MCF 10A (cell line): ENCODE measurements around the gene VSNL1. TPM values are rescaled to one million over a fixed set of nuclear protein-coding genes. Genes with fewer than 3 reads are reported as not detected.

ENCODE experiments used
- BruUV-seq: library from RNA; stranded (reverse); fragments of 400-500 nt; replicated peaks from 2 replicates; lab custom pipeline; 2021; lab: Mats Ljungman, UMichigan
- CTCF ChIA-PET: fragments of 300-600 bp; sonication (Branson Sonifier 250); formaldehyde crosslinking; extraction: SDS; loops from one replicate; lab custom pipeline; 2021; ENCODE audit warnings: antibody characterized with exemption, inconsistent platforms; lab: Yijun Ruan, JAX
- POLR2A ChIA-PET: fragments of 300-600, 350-650 bp; sonication (Branson Sonifier 250); formaldehyde crosslinking; extraction: SDS; loops from one replicate; lab custom pipeline; 2020; ENCODE audit warnings: antibody characterized with exemption, inconsistent platforms; lab: Yijun Ruan, JAX
- DNase-seq: peaks from one replicate; pipeline ENCODE4 v3.0.0-alpha.2; 2018; ENCODE audit not compliant: unreplicated experiment
- H3K27ac Mint-ChIP-seq: one replicate; pipeline ENCODE4 v1.8.0; 2022; ENCODE audit warnings: mild to moderate bottlenecking, low read depth, mixed read lengths; ENCODE audit not compliant: unreplicated experiment
- H3K27me3 Mint-ChIP-seq: one replicate; pipeline ENCODE4 v1.8.0; 2022; ENCODE audit warnings: mixed read lengths; ENCODE audit not compliant: insufficient read depth, unreplicated experiment
- H3K36me3 Mint-ChIP-seq: one replicate; pipeline ENCODE4 v1.8.0; 2022; ENCODE audit warnings: mild to moderate bottlenecking, moderate library complexity, mixed read lengths; ENCODE audit not compliant: insufficient read depth, unreplicated experiment
- H3K4me1 Mint-ChIP-seq: one replicate; pipeline ENCODE4 v1.8.0; 2022; ENCODE audit warnings: mixed read lengths; ENCODE audit not compliant: insufficient read depth, unreplicated experiment
- H3K4me3 Mint-ChIP-seq: one replicate; pipeline ENCODE4 v1.8.0; 2022; ENCODE audit warnings: mild to moderate bottlenecking, moderate library complexity, mixed read lengths; ENCODE audit not compliant: unreplicated experiment
- H3K9me3 Mint-ChIP-seq: one replicate; pipeline ENCODE4 v1.8.0; 2022; ENCODE audit warnings: mixed read lengths; ENCODE audit not compliant: unreplicated experiment
- intact Hi-C: fragments of 100-400 bp; cut with micrococcal nuclease; formaldehyde crosslinking; loops from 2 replicates; pipeline ENCODE4 v1.14.1; 2022
- total RNA-seq: library from RNA; stranded (reverse); gene quantifications from 2 replicates; pipeline ENCODE4 v1.2.3, GENCODE V29; 2022
- TF ChIP-seq, protein P1 (sequence below): fragments of 200-600 bp; IDR thresholded peaks from one replicate; pipeline ENCODE4 v1.8.0; 2022; ENCODE audit warnings: antibody characterized with exemption, mild to moderate bottlenecking; ENCODE audit not compliant: unreplicated experiment

Gene VSNL1
- total RNA-seq, 1 experiment from 2014 or later = 2.4 TPM

DNA sequence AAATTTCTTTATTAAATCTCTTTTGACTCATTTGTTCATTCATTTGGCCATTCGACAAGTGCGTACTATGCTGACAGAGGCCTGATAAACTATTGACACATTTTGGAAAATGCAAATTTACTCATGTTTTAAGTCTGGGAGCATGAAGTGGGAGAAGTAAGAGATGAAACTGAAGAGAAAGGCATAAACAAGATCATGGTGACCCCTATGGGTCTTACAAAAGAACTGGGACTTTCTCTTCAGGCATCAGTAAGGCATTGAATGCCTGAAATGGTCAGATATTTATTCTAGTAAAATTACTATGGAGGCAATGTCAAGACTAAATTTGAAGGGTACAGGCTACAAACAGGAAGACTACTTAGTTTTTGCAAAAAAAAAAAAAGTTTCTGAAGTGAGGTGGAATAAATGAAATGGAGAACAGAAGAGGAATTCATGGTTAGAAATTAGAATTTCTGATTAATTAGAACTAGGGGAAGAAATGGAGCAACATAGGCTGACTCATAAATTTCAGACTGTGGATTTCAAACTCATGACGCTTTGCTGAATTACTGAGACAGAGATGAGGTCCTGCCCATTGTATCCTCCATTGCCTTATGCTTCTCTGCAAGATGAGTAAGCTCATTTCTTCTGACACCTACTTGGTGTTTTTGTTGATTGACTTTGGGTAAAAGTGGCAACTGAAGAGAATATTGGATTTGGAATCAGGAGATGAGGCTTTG lies 32.7 kb downstream of the VSNL1 start:
- H3K36me3 Mint-ChIP-seq = no peaks in the 10 kb centered on the region
- H3K27me3 Mint-ChIP-seq = no peaks in the 10 kb centered on the region
- no peak overlapping the region for H3K27ac Mint-ChIP-seq
- TF ChIP-seq, protein P1, sequence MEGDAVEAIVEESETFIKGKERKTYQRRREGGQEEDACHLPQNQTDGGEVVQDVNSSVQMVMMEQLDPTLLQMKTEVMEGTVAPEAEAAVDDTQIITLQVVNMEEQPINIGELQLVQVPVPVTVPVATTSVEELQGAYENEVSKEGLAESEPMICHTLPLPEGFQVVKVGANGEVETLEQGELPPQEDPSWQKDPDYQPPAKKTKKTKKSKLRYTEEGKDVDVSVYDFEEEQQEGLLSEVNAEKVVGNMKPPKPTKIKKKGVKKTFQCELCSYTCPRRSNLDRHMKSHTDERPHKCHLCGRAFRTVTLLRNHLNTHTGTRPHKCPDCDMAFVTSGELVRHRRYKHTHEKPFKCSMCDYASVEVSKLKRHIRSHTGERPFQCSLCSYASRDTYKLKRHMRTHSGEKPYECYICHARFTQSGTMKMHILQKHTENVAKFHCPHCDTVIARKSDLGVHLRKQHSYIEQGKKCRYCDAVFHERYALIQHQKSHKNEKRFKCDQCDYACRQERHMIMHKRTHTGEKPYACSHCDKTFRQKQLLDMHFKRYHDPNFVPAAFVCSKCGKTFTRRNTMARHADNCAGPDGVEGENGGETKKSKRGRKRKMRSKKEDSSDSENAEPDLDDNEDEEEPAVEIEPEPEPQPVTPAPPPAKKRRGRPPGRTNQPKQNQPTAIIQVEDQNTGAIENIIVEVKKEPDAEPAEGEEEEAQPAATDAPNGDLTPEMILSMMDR = no peak
- ChIA-PET POLR2A (interaction anchor here (0.6 to 2.5 kb wide), 5 partner anchors 16 to 33 kb away, joined by 3 to 9 read pairs (median 4); partner anchors contain the start of gene VSNL1), CTCF (interaction anchor here (0.6 to 1.2 kb wide), 7 partner anchors 14 to 801 kb away, joined by 3 to 4 read pairs (median 3); no protein-coding TSS in a partner anchor)
- no peak overlapping the region for H3K4me3 Mint-ChIP-seq
- no peaks in the 10 kb centered on the region for H3K9me3 Mint-ChIP-seq
- BruUV-seq = no TSS peak
- peaks cover 9% of the 10 kb centered on the region for H3K4me1 Mint-ChIP-seq
- intact Hi-C loops = loop anchor here (2.0 to 10.0 kb wide), 2 partner anchors 98 to 800 kb away; no protein-coding TSS in a partner anchor
- DNase-seq = peak; percentile 51

DNA sequence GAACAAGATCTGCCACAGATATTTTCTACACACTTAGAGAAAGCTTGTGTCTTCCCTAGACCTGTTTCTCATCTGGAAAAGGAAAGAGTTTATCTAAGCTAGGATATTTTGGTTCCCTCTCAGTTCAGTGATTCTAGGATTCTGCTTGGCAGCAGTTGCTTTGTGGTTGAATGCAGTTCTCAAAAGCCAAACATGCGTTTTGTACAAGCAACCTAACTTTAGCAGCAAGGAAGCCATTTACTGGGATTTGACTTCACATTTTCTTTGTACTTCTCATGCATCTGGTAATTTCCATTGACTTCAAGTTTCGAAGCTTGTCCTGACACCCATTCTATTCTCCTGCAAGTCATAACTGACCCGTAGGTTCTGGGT lies 33.3 kb downstream of the VSNL1 start:
- TF ChIP-seq, protein P1 = no peak
- intact Hi-C loops = loop anchor here (2.0 to 10.0 kb wide), 2 partner anchors 99 to 801 kb away; no protein-coding TSS in a partner anchor
- Mint-ChIP-seq H3K4me1 (peaks cover 9% of the 10 kb centered on the region), H3K9me3 (no peaks in the 10 kb centered on the region), H3K27me3 (no peaks in the 10 kb centered on the region), H3K27ac (no peak overlapping the region), H3K4me3 (no peak overlapping the region), H3K36me3 (no peaks in the 10 kb centered on the region)
- no TSS peak for BruUV-seq
- ChIA-PET POLR2A (interaction anchor here (0.6 to 2.5 kb wide), 4 partner anchors 16 to 34 kb away, joined by 3 to 9 read pairs (median 5); partner anchors contain the start of gene VSNL1), CTCF (interaction anchor here (0.6 to 1.5 kb wide), 11 partner anchors 14 to 801 kb away, joined by 3 to 4 read pairs (median 3); partner anchors contain the start of gene VSNL1)
- no peak for DNase-seq

DNA sequence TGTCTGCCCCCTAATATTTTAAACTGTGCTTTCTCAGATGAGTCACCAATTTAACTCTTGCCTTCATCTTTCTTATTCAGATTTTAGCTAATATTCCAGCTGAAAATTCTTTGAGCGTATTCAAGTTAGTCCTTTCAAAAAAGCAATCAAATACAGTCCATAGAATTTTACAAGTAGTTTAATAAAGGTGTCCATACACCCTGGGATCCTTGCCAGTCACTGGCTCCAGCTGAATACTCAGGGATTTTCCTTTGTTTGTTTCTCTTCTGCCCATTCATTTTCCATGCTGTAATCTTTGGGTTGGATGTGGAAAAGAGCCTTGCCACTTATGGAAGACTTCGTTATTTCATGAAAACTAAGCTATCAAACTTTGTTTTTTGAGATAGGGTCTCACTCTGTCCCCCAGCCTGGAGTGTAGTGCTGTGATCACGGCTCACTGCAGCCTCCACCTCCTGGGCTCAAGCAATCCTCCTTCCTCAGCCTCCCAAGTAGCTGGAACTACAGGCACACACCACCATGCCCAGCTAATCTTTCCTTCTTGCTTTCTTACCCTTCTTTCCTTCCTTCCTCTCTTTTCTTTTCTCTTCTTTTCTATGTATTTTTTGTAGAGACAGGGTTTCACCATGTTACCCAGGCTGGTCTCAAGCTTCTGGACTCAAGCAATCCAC lies 34.0 kb downstream of the VSNL1 start:
- Mint-ChIP-seq H3K36me3 (no peaks in the 10 kb centered on the region), H3K27me3 (no peaks in the 10 kb centered on the region), H3K4me1 (peaks cover 9% of the 10 kb centered on the region), H3K27ac (no peak overlapping the region), H3K4me3 (no peak overlapping the region), H3K9me3 (no peaks in the 10 kb centered on the region)
- intact Hi-C loops = loop anchor here (10.0 kb wide), 1 partner anchor 100 kb away; no protein-coding TSS in a partner anchor
- ChIA-PET POLR2A (interaction anchor here (1.4 to 2.5 kb wide), 3 partner anchors 15 to 34 kb away, joined by 4 to 9 read pairs (median 6); partner anchors contain the start of gene VSNL1), CTCF (interaction anchor here (0.6 to 1.5 kb wide), 7 partner anchors 29 to 802 kb away, joined by 3 read pairs; partner anchors contain the start of gene VSNL1)
- BruUV-seq = no TSS peak
- no peak for DNase-seq
- TF ChIP-seq, protein P1 = no peak
